Measurements from ENCODE around the gene C1orf74. TPM values are rescaled to one million over a fixed set of nuclear protein-coding genes. Genes with fewer than 3 reads are reported as not detected.
A peak's percentile ranks its signal among the peaks of the same experiment; 100 is the strongest.

C1orf74 gene
- polyA plus RNA-seq, 2 donors, result 2.1 to 2.8 TPM

- WGBS, 2 donors, result 47 to 52% methylated on average over 4 of the region's 4 CpGs
- Histone ChIP-seq H3K4me1 (ENCODE audit: control insufficient read depth in 2 of 2, insufficient read depth in 2 of 2, low read length in 1 of 2) (no peaks in the 10 kb centered on the region), H3K27ac (ENCODE audit: low read depth in 2 of 2, low read length in 1 of 2) (peak overlapping the region in 1 of 2 donors; percentile 28), H3K36me3 (ENCODE audit: control insufficient read depth in 2 of 2, insufficient read depth in 2 of 2, low read length in 1 of 2) (no peaks in the 10 kb centered on the region), H3K27me3 (ENCODE audit: control insufficient read depth in 1 of 2, insufficient read depth in 2 of 2, low read length in 2 of 2) (no peaks in the 10 kb centered on the region), H3K9me3 (ENCODE audit: control insufficient read depth in 2 of 2, insufficient read depth in 1 of 2, low read depth in 1 of 2, low read length in 1 of 2) (no peaks in the 10 kb centered on the region), H3K4me3 (ENCODE audit: low read depth in 1 of 2, low read length in 2 of 2) (no peak overlapping the region)
Measured at GRCh38 chr1:209820986-209821385, 36.6 kb upstream of the C1orf74 start.

- Histone ChIP-seq H3K27me3 (ENCODE audit: control insufficient read depth in 1 of 2, insufficient read depth in 2 of 2, low read length in 2 of 2) (no peaks in the 10 kb centered on the region), H3K4me1 (ENCODE audit: control insufficient read depth in 2 of 2, insufficient read depth in 2 of 2, low read length in 1 of 2) (peaks cover 0 to 3% of the 10 kb centered on the region in 2 donors), H3K9me3 (ENCODE audit: control insufficient read depth in 2 of 2, insufficient read depth in 1 of 2, low read depth in 1 of 2, low read length in 1 of 2) (no peaks in the 10 kb centered on the region), H3K36me3 (ENCODE audit: control insufficient read depth in 2 of 2, insufficient read depth in 2 of 2, low read length in 1 of 2) (no peaks in the 10 kb centered on the region), H3K27ac (ENCODE audit: low read depth in 2 of 2, low read length in 1 of 2) (no peak overlapping the region), H3K4me3 (ENCODE audit: low read depth in 1 of 2, low read length in 2 of 2) (no peak overlapping the region)
- 50 to 53% methylated on average over 1 of the region's 1 CpG for WGBS, 2 donors
Measured at GRCh38 chr1:209819058-209819457, 34.7 kb upstream of the C1orf74 start.

GRCh38 chr1:209817691-209818090 lies 33.3 kb upstream of the C1orf74 start:
- Histone ChIP-seq H3K27ac (ENCODE audit: low read depth in 2 of 2, low read length in 1 of 2) (no peak overlapping the region), H3K9me3 (ENCODE audit: control insufficient read depth in 2 of 2, insufficient read depth in 1 of 2, low read depth in 1 of 2, low read length in 1 of 2) (no peaks in the 10 kb centered on the region), H3K36me3 (ENCODE audit: control insufficient read depth in 2 of 2, insufficient read depth in 2 of 2, low read length in 1 of 2) (no peaks in the 10 kb centered on the region), H3K4me1 (ENCODE audit: control insufficient read depth in 2 of 2, insufficient read depth in 2 of 2, low read length in 1 of 2) (peaks cover 0 to 3% of the 10 kb centered on the region in 2 donors), H3K27me3 (ENCODE audit: control insufficient read depth in 1 of 2, insufficient read depth in 2 of 2, low read length in 2 of 2) (no peaks in the 10 kb centered on the region), H3K4me3 (ENCODE audit: low read depth in 1 of 2, low read length in 2 of 2) (no peak overlapping the region)
- WGBS, 2 donors, result 92 to 100% methylated on average over 1 of the region's 1 CpG

GRCh38 chr1:209816923-209817322 lies 32.6 kb upstream of the C1orf74 start:
- no peaks in the 10 kb centered on the region for H3K27me3 ChIP-seq (ENCODE audit: control insufficient read depth in 1 of 2, insufficient read depth in 2 of 2, low read length in 2 of 2)
- no peaks in the 10 kb centered on the region for H3K36me3 ChIP-seq (ENCODE audit: control insufficient read depth in 2 of 2, insufficient read depth in 2 of 2, low read length in 1 of 2)
- peaks cover 0 to 3% of the 10 kb centered on the region in 2 donors for H3K4me1 ChIP-seq (ENCODE audit: control insufficient read depth in 2 of 2, insufficient read depth in 2 of 2, low read length in 1 of 2)
- peak overlapping the region; percentile 96 to 98 for H3K27ac ChIP-seq (ENCODE audit: low read depth in 2 of 2, low read length in 1 of 2)
- 52 to 59% methylated on average over 3 of the region's 3 CpGs for WGBS, 2 donors
- H3K9me3 ChIP-seq (ENCODE audit: control insufficient read depth in 2 of 2, insufficient read depth in 1 of 2, low read depth in 1 of 2, low read length in 1 of 2), result no peaks in the 10 kb centered on the region
- H3K4me3 ChIP-seq (ENCODE audit: low read depth in 1 of 2, low read length in 2 of 2), result no peak overlapping the region

GRCh38 chr1:209815931-209816341 lies 31.6 kb upstream of the C1orf74 start:
- Histone ChIP-seq H3K36me3 (ENCODE audit: control insufficient read depth in 2 of 2, insufficient read depth in 2 of 2, low read length in 1 of 2) (no peaks in the 10 kb centered on the region), H3K27me3 (ENCODE audit: control insufficient read depth in 1 of 2, insufficient read depth in 2 of 2, low read length in 2 of 2) (no peaks in the 10 kb centered on the region), H3K9me3 (ENCODE audit: control insufficient read depth in 2 of 2, insufficient read depth in 1 of 2, low read depth in 1 of 2, low read length in 1 of 2) (no peaks in the 10 kb centered on the region), H3K4me1 (ENCODE audit: control insufficient read depth in 2 of 2, insufficient read depth in 2 of 2, low read length in 1 of 2) (peaks cover 0 to 3% of the 10 kb centered on the region in 2 donors), H3K4me3 (ENCODE audit: low read depth in 1 of 2, low read length in 2 of 2) (no peak overlapping the region), H3K27ac (ENCODE audit: low read depth in 2 of 2, low read length in 1 of 2) (peak overlapping the region; percentile 98)
- 44 to 57% methylated on average over 6 of the region's 6 CpGs for WGBS, 2 donors

- no peaks in the 10 kb centered on the region for H3K9me3 ChIP-seq (ENCODE audit: control insufficient read depth in 2 of 2, insufficient read depth in 1 of 2, low read depth in 1 of 2, low read length in 1 of 2)
- no peak overlapping the region for H3K4me3 ChIP-seq (ENCODE audit: low read depth in 1 of 2, low read length in 2 of 2)
- H3K36me3 ChIP-seq (ENCODE audit: control insufficient read depth in 2 of 2, insufficient read depth in 2 of 2, low read length in 1 of 2), result no peaks in the 10 kb centered on the region
- H3K27ac ChIP-seq (ENCODE audit: low read depth in 2 of 2, low read length in 1 of 2), result peak overlapping the region; percentile 98
- no peaks in the 10 kb centered on the region for H3K27me3 ChIP-seq (ENCODE audit: control insufficient read depth in 1 of 2, insufficient read depth in 2 of 2, low read length in 2 of 2)
- WGBS, 2 donors, result 42 to 58% methylated on average over 3 of the region's 3 CpGs
- H3K4me1 ChIP-seq (ENCODE audit: control insufficient read depth in 2 of 2, insufficient read depth in 2 of 2, low read length in 1 of 2), result peaks cover 0 to 3% of the 10 kb centered on the region in 2 donors
Measured at GRCh38 chr1:209815490-209815889, 31.1 kb upstream of the C1orf74 start.

- WGBS, 2 donors, result 92 to 93% methylated on average over 4 of the region's 4 CpGs
- peaks cover 0 to 3% of the 10 kb centered on the region in 2 donors for H3K4me1 ChIP-seq (ENCODE audit: control insufficient read depth in 2 of 2, insufficient read depth in 2 of 2, low read length in 1 of 2)
- H3K9me3 ChIP-seq (ENCODE audit: control insufficient read depth in 2 of 2, insufficient read depth in 1 of 2, low read depth in 1 of 2, low read length in 1 of 2), result no peaks in the 10 kb centered on the region
- H3K4me3 ChIP-seq (ENCODE audit: low read depth in 1 of 2, low read length in 2 of 2), result no peak overlapping the region
- H3K36me3 ChIP-seq (ENCODE audit: control insufficient read depth in 2 of 2, insufficient read depth in 2 of 2, low read length in 1 of 2), result no peaks in the 10 kb centered on the region
- no peak overlapping the region for H3K27ac ChIP-seq (ENCODE audit: low read depth in 2 of 2, low read length in 1 of 2)
- no peaks in the 10 kb centered on the region for H3K27me3 ChIP-seq (ENCODE audit: control insufficient read depth in 1 of 2, insufficient read depth in 2 of 2, low read length in 2 of 2)
Measured at GRCh38 chr1:209813902-209814301, 29.5 kb upstream of the C1orf74 start.

GRCh38 chr1:209810783-209811182 lies 26.4 kb upstream of the C1orf74 start:
- WGBS, 2 donors, result 88 to 90% methylated on average over 5 of the region's 5 CpGs
- no peaks in the 10 kb centered on the region for H3K36me3 ChIP-seq (ENCODE audit: control insufficient read depth in 2 of 2, insufficient read depth in 2 of 2, low read length in 1 of 2)
- H3K27me3 ChIP-seq (ENCODE audit: control insufficient read depth in 1 of 2, insufficient read depth in 2 of 2, low read length in 2 of 2), result no peaks in the 10 kb centered on the region
- no peak overlapping the region for H3K4me3 ChIP-seq (ENCODE audit: low read depth in 1 of 2, low read length in 2 of 2)
- H3K27ac ChIP-seq (ENCODE audit: low read depth in 2 of 2, low read length in 1 of 2), result no peak overlapping the region
- peaks cover 3 to 6% of the 10 kb centered on the region in 2 donors for H3K4me1 ChIP-seq (ENCODE audit: control insufficient read depth in 2 of 2, insufficient read depth in 2 of 2, low read length in 1 of 2)
- H3K9me3 ChIP-seq (ENCODE audit: control insufficient read depth in 2 of 2, insufficient read depth in 1 of 2, low read depth in 1 of 2, low read length in 1 of 2), result no peaks in the 10 kb centered on the region

- Histone ChIP-seq H3K36me3 (ENCODE audit: control insufficient read depth in 2 of 2, insufficient read depth in 2 of 2, low read length in 1 of 2) (no peaks in the 10 kb centered on the region), H3K4me1 (ENCODE audit: control insufficient read depth in 2 of 2, insufficient read depth in 2 of 2, low read length in 1 of 2) (peaks cover 2 to 3% of the 10 kb centered on the region in 2 donors), H3K27me3 (ENCODE audit: control insufficient read depth in 1 of 2, insufficient read depth in 2 of 2, low read length in 2 of 2) (no peaks in the 10 kb centered on the region), H3K27ac (ENCODE audit: low read depth in 2 of 2, low read length in 1 of 2) (peak overlapping the region in 1 of 2 donors; percentile 53), H3K9me3 (ENCODE audit: control insufficient read depth in 2 of 2, insufficient read depth in 1 of 2, low read depth in 1 of 2, low read length in 1 of 2) (no peaks in the 10 kb centered on the region), H3K4me3 (ENCODE audit: low read depth in 1 of 2, low read length in 2 of 2) (no peak overlapping the region)
- WGBS, 2 donors, result 54 to 76% methylated on average over 4 of the region's 4 CpGs
Measured at GRCh38 chr1:209809611-209810010, 25.3 kb upstream of the C1orf74 start.

GRCh38 chr1:209808059-209808581 lies 23.8 kb upstream of the C1orf74 start:
- Histone ChIP-seq H3K9me3 (ENCODE audit: control insufficient read depth in 2 of 2, insufficient read depth in 1 of 2, low read depth in 1 of 2, low read length in 1 of 2) (no peaks in the 10 kb centered on the region), H3K4me1 (ENCODE audit: control insufficient read depth in 2 of 2, insufficient read depth in 2 of 2, low read length in 1 of 2) (peaks cover 2 to 3% of the 10 kb centered on the region in 2 donors), H3K36me3 (ENCODE audit: control insufficient read depth in 2 of 2, insufficient read depth in 2 of 2, low read length in 1 of 2) (no peaks in the 10 kb centered on the region), H3K4me3 (ENCODE audit: low read depth in 1 of 2, low read length in 2 of 2) (no peak overlapping the region), H3K27ac (ENCODE audit: low read depth in 2 of 2, low read length in 1 of 2) (peak overlapping the region in 1 of 2 donors; percentile 40), H3K27me3 (ENCODE audit: control insufficient read depth in 1 of 2, insufficient read depth in 2 of 2, low read length in 2 of 2) (no peaks in the 10 kb centered on the region)
